GM06990 (cell line): ENCODE results near the gene HPS1.

Experiments used
- DNase-seq: peaks from one replicate; pipeline ENCODE4 v3.0.0-alpha.2; 2011; ENCODE audit not compliant: insufficient read length; ENCODE audit errors: extremely low read depth
- H3K27me3 ChIP-seq: replicated peaks from 2 replicates; pipeline ENCODE4 v1.6.0; 2011; ENCODE audit warnings: low read length; ENCODE audit not compliant: control insufficient read depth, insufficient read depth
- H3K36me3 ChIP-seq: 2 replicates; pipeline ENCODE4 v1.5.1; 2011; ENCODE audit warnings: low read length; ENCODE audit not compliant: control insufficient read depth, insufficient read depth
- H3K4me3 ChIP-seq: replicated peaks from 2 replicates; pipeline ENCODE4 v1.5.1; 2011; ENCODE audit warnings: low read depth, mild to moderate bottlenecking, control low read depth, low read length
- CTCF ChIP-seq: IDR thresholded peaks from 2 replicates; pipeline ENCODE4 v1.5.1; 2011; ENCODE audit warnings: low read length, control low read depth, mild to moderate bottlenecking, inconsistent platforms; ENCODE audit not compliant: insufficient read depth, poor library complexity, severe bottlenecking

HPS1 gene

GRCh38 chr10:98486421-98486820, 39.7 kb upstream of the HPS1 start:
- H3K36me3 ChIP-seq = no peaks in the 10 kb centered on the region
- no peak for DNase-seq

GRCh38 chr10:98485959-98486358, 39.2 kb upstream of the HPS1 start:
- Histone ChIP-seq H3K27me3 (no peaks in the 10 kb centered on the region), H3K4me3 (no peak overlapping the region), H3K36me3 (no peaks in the 10 kb centered on the region)
- no peak for TF ChIP-seq CTCF
- DNase-seq = no peak

More at GRCh38 chr10:98486421-98486820, 39.7 kb upstream of the HPS1 start:
- Histone ChIP-seq H3K4me3 (no peak overlapping the region), H3K27me3 (no peaks in the 10 kb centered on the region)
- no peak for TF ChIP-seq CTCF

GRCh38 chr10:98483658-98484057, 36.9 kb upstream of the HPS1 start:
- H3K36me3 ChIP-seq = no peaks in the 10 kb centered on the region
- no peaks in the 10 kb centered on the region; the same call in 1 of the 2 replicates for H3K27me3 ChIP-seq
- H3K4me3 ChIP-seq = no peak overlapping the region
- no peak for DNase-seq
- no peak for TF ChIP-seq CTCF

GRCh38 chr10:98482096-98482495, 35.4 kb upstream of the HPS1 start:
- Histone ChIP-seq H3K4me3 (no peak overlapping the region), H3K27me3 (no peaks in the 10 kb centered on the region; the same call in 1 of the 2 replicates), H3K36me3 (no peaks in the 10 kb centered on the region)
- TF ChIP-seq CTCF = no peak
- no peak for DNase-seq

GRCh38 chr10:98481404-98481945, 34.7 kb upstream of the HPS1 start:
- Histone ChIP-seq H3K36me3 (no peaks in the 10 kb centered on the region), H3K27me3 (no peaks in the 10 kb centered on the region; the same call in 1 of the 2 replicates), H3K4me3 (no peak overlapping the region)
- DNase-seq = no peak
- TF ChIP-seq CTCF = no peak

GRCh38 chr10:98478430-98479222, 31.9 kb upstream of the HPS1 start:
- no peak for DNase-seq
- TF ChIP-seq CTCF = no peak
- Histone ChIP-seq H3K27me3 (no peaks in the 10 kb centered on the region; the same call in 1 of the 2 replicates), H3K36me3 (no peaks in the 10 kb centered on the region), H3K4me3 (no peak overlapping the region)
